Brain microvascular endothelial cell (primary cell): Measurements from ENCODE around the gene ARPC5.
A peak's percentile ranks its signal among the peaks of the same experiment; 100 is the strongest.

Experiments
- DNase-seq: peaks from one replicate; pipeline ENCODE4 v3.0.0-alpha.2; 2020
- H3K27ac ChIP-seq: fragments of 250-450 bp; sonication (Bioruptor Pico); 2 replicates; pipeline ENCODE4 v1.5.1; 2020; ENCODE audit warnings: mild to moderate bottlenecking, moderate library complexity
- H3K27me3 ChIP-seq: fragments of 250-450 bp; sonication (Bioruptor Pico); replicated peaks from 2 replicates; pipeline ENCODE4 v1.5.1; 2020; ENCODE audit warnings: mild to moderate bottlenecking
- H3K36me3 ChIP-seq: fragments of 250-450 bp; sonication (Bioruptor Pico); replicated peaks from 2 replicates; pipeline ENCODE4 v1.5.1; 2020; ENCODE audit warnings: mild to moderate bottlenecking
- H3K4me3 ChIP-seq: 2 replicates; pipeline ENCODE4 v1.5.1; 2011; ENCODE audit warnings: low read depth, mild to moderate bottlenecking, control low read depth, low read length, moderate library complexity
- in situ Hi-C: cut with HindIII; loops from 2 replicates; pipeline ENCODE4 v1.10.0; 2017; ENCODE audit warnings: low sequenced_read_pairs, low pct_ligation_motif_present
- TF ChIP-seq, protein P1 (sequence below): IDR thresholded peaks from 2 replicates; pipeline ENCODE4 v1.5.1; 2011; ENCODE audit warnings: low read depth, mild to moderate bottlenecking, moderate library complexity, low read length, control low read depth, inconsistent platforms; ENCODE audit errors: missing control alignments

Gene ARPC5

DNA sequence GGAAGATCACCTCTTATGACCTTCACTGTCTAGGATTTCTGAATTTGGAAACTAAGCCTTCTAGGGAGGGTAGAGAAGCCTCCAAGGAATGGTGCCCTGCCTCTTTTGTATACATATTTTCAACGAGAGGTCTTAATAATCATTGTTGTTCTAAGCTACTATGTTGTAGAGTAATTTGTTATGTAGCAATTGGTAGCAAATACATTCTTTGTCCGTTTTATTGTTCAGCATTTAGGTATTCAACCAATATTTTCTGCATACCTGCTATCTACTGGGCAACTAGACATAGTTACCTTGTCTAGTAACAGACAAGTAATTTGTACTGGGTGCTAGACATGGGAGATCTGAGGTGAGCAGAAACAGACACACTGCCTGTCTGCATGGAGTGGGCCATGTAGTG is 24.6 kb downstream of the ARPC5 start:
- DNase-seq = no peak
- H3K4me3 ChIP-seq = no peak overlapping the region
- no peak overlapping the region for H3K27ac ChIP-seq
- in situ Hi-C loops = no loop called here
- TF ChIP-seq, protein P1, sequence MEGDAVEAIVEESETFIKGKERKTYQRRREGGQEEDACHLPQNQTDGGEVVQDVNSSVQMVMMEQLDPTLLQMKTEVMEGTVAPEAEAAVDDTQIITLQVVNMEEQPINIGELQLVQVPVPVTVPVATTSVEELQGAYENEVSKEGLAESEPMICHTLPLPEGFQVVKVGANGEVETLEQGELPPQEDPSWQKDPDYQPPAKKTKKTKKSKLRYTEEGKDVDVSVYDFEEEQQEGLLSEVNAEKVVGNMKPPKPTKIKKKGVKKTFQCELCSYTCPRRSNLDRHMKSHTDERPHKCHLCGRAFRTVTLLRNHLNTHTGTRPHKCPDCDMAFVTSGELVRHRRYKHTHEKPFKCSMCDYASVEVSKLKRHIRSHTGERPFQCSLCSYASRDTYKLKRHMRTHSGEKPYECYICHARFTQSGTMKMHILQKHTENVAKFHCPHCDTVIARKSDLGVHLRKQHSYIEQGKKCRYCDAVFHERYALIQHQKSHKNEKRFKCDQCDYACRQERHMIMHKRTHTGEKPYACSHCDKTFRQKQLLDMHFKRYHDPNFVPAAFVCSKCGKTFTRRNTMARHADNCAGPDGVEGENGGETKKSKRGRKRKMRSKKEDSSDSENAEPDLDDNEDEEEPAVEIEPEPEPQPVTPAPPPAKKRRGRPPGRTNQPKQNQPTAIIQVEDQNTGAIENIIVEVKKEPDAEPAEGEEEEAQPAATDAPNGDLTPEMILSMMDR = no peak
- H3K36me3 ChIP-seq = no peaks in the 10 kb centered on the region
- H3K27me3 ChIP-seq = no peaks in the 10 kb centered on the region

DNA sequence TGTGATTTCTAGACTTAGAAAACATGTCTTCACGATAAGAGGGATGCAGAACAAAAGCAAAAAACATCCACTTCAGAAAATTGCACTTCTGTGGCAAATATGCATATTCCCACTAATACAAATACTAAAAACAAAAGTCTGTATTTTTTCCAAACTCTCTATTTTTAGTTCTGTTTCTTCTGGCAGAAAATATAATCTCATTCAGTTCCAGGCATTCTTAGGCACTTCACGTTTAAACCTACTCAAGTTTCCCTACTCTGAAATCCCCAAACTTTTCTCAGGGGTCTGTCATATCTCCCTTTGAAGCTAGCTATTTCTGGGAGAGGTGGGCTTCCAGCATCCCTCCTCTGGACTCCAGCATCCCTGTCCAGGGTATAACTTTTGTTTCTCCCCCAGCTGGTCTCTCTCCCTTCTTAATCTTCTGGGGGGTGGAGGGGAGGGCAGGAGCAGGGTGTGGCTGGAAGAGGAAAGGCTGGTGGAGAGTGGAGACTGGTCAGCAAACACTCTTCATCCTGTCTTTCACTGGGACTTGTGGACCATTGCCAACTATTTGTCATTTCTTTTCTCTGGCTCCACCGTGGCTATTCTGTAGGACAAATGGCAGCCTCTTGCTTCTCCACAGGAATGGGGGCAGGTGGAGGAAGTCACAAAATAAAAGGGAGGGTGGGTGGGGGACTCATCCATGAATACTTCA is 25.7 kb downstream of the ARPC5 start:
- H3K27ac ChIP-seq = peak overlapping the region; percentile 75
- H3K27me3 ChIP-seq = no peaks in the 10 kb centered on the region
- H3K36me3 ChIP-seq = no peaks in the 10 kb centered on the region
- TF ChIP-seq, protein P1 = no peak
- in situ Hi-C loops = no loop called here
- no peak for DNase-seq
- H3K4me3 ChIP-seq = no peak overlapping the region

DNA sequence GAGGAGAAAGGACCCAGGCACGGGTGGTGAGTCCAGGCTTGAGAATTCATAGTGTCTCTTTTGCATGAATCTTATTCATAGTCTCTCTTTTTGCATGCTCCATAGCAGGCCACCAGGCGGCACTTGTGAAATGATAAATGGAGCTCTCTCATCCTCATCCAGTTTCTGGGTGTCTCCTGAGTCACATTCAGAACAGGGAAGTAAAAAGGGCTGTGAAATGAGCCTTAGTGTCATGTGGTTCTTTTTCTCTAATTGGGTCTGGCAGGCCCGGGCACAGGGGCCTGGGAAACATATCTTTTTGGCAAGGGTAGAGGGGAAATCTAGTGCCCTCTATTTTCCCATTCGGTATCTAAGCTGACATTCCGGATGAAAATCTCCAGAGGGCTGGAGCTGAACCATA is 26.3 kb downstream of the ARPC5 start:
- Histone ChIP-seq H3K27me3 (no peaks in the 10 kb centered on the region), H3K36me3 (no peaks in the 10 kb centered on the region), H3K4me3 (no peak overlapping the region), H3K27ac (peak overlapping the region; percentile 75)
- in situ Hi-C loops = no loop called here
- TF ChIP-seq, protein P1 = peak; percentile 74
- DNase-seq = peak; percentile 81

DNA sequence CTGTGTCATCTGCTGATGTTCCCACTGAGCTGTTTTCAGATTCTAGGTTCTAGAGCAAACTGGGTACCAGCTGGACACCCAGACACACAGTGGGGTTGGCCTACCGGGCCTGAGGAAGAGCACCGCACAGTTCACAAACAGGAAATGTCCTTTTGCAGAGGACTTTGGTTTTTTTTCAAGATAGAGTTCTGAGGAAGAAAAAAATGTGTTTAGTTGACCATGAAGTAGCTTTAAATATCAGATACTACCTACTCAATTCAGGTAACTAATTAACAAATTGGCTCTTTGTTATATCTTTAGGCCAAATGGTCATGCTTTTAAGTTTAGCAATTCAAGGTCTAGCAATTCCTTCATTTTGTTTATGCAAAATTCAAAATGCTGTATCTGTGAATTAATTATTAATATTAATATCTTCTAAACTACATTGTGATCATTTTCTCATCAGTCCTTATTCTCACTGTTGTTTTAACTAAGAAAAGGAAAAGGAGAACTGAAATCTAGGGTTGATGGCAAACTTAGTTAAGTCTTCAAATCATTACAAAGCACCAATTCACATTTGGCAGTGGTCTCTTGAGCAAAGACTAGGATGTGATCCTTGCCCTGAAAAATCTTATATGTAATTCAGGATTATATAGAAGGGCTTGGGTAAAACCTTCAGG is 28.1 kb downstream of the ARPC5 start:
- H3K4me3 ChIP-seq = no peak overlapping the region
- in situ Hi-C loops = no loop called here
- no peaks in the 10 kb centered on the region for H3K36me3 ChIP-seq
- no peaks in the 10 kb centered on the region for H3K27me3 ChIP-seq
- TF ChIP-seq, protein P1 = no peak
- peak overlapping the region; percentile 75 for H3K27ac ChIP-seq
- DNase-seq = no peak

DNA sequence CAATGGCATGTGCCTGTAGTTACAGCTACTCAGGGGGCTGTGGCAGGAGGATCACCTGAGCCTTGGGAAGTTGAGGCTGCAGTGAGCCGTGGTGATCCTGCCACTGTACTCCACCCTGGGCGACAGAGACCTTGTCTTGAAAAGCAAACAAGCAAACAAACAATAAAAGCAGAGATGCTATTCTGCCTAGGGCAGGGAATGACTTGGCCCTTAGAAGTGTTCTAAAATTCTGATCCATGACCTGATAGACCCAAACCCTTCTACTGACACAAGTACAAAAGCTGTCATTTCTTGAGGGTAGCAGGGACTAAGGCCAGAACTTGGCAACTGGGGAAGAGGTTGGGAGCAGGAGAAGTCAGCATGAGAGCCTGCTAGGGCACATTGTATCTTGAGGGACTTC is 29.7 kb downstream of the ARPC5 start:
- TF ChIP-seq, protein P1 = no peak
- Histone ChIP-seq H3K27me3 (no peaks in the 10 kb centered on the region), H3K27ac (no peak overlapping the region), H3K4me3 (no peak overlapping the region), H3K36me3 (no peaks in the 10 kb centered on the region)
- DNase-seq = no peak
- in situ Hi-C loops = no loop called here
